Suppressor macrophage treated with lipopolysaccharide for 4 hours (primary cell): ENCODE data around the gene ZFP62.
"Not testable (repeated sequence)": the region's sequence is repeated elsewhere in the genome, so short reads cannot be mapped to it uniquely, and the experiment has no call there.

Source experiments
- DNase-seq: peaks from one replicate; pipeline ENCODE4 v3.0.0-alpha.2; 2020

ZFP62 gene

GRCh38 chr5:180828756-180829531 lies 32.1 kb downstream of the ZFP62 start:
- peak; percentile 71 for DNase-seq

GRCh38 chr5:180827374-180827773 lies 33.7 kb downstream of the ZFP62 start:
- not testable (repeated sequence) for DNase-seq

- peak; percentile 90 for DNase-seq
These were observed 35.1 kb downstream of the ZFP62 start for GRCh38 chr5:180825768-180826525.

GRCh38 chr5:180824630-180825476 lies 36.2 kb downstream of the ZFP62 start:
- no peak for DNase-seq

GRCh38 chr5:180823940-180824629 lies 37.0 kb downstream of the ZFP62 start:
- DNase-seq: no peak

- no peak for DNase-seq
These were observed 37.7 kb downstream of the ZFP62 start for GRCh38 chr5:180823346-180823745.

- no peak for DNase-seq
These were observed 39.5 kb downstream of the ZFP62 start for GRCh38 chr5:180821538-180821937.

GRCh38 chr5:180820788-180821321 lies 40.2 kb downstream of the ZFP62 start:
- peak; percentile 97 for DNase-seq

GRCh38 chr5:180818677-180819341 lies 42.3 kb downstream of the ZFP62 start:
- no peak for DNase-seq

- peak; percentile 89 for DNase-seq
These were observed 43.0 kb downstream of the ZFP62 start for GRCh38 chr5:180817893-180818674.

- peak; percentile 61 for DNase-seq
These were observed 44.2 kb downstream of the ZFP62 start for GRCh38 chr5:180816608-180817534.

GRCh38 chr5:180815293-180815917 lies 45.7 kb downstream of the ZFP62 start:
- peak; percentile 95 for DNase-seq

GRCh38 chr5:180813420-180813819 lies 47.7 kb downstream of the ZFP62 start:
- DNase-seq: no peak

GRCh38 chr5:180811623-180812124 lies 49.4 kb downstream of the ZFP62 start:
- DNase-seq: peak; percentile 26

GRCh38 chr5:180810959-180811622 lies 50.0 kb downstream of the ZFP62 start:
- DNase-seq: no peak

- peak; percentile 97 for DNase-seq
These were observed 50.7 kb downstream of the ZFP62 start for GRCh38 chr5:180810210-180810958.

GRCh38 chr5:180809403-180810209 lies 51.5 kb downstream of the ZFP62 start:
- DNase-seq: peak; percentile 86
